ENCODE measurements around the gene PERM1. TPM values are rescaled to one million over a fixed set of nuclear protein-coding genes. Genes with fewer than 3 reads are reported as not detected.
"Not testable (repeated sequence)": the region's sequence is repeated elsewhere in the genome, so short reads cannot be mapped to it uniquely, and the experiment has no call there.

Gene PERM1
- total and polyA plus RNA-seq, 2 of the 13 experiments (the other 11 are each of a cell fraction or from before 2014, with no cell fraction given): 0.04 to 0.29 TPM

GRCh38 chr1:988061-988460 is 6.2 kb upstream of the PERM1 start:
- peaks cover 5 to 26% of the 10 kb centered on the region in 2 experiments for H3K27me3 ChIP-seq (ENCODE audit: control insufficient read depth in 1 of 2, insufficient read depth in 2 of 2, low read length in 2 of 2)
- POLR2A ChIA-PET; CTCF ChIA-PET (ENCODE audit: low intra/inter-chr PET ratio, low total read pairs); DNase-seq (ENCODE audit: low spot score); H3K4me2 ChIP-seq (ENCODE audit: low read depth, low read length); H3K4me3 ChIP-seq (replicated peaks in 1 of 3; ENCODE audit: insufficient read depth in 1 of 3, low read depth in 2 of 3, low read length in 3 of 3); H3K4me1 ChIP-seq (ENCODE audit: insufficient read depth, low read length); H4K20me1 ChIP-seq (ENCODE audit: insufficient read depth, low read length); BruUV-seq (replicated peaks); in situ Hi-C loops (cut with HindIII; ENCODE audit: extremely low pct_ligation_motif_present, low pct_unique_long_range_greater_than_20kb); H2AFZ ChIP-seq (ENCODE audit: low read length); H3K9ac ChIP-seq (ENCODE audit: insufficient read depth, low read depth, low read length); H3K79me2 ChIP-seq (ENCODE audit: insufficient read depth, low read length); H3K36me3 ChIP-seq (replicated peaks in 1 of 2; ENCODE audit: control insufficient read depth in 1 of 2, insufficient read depth in 2 of 2, low read length in 2 of 2); H3K27ac ChIP-seq (ENCODE audit: extremely low read length, insufficient read depth, low read length); FAIRE-seq; H3K9me3 ChIP-seq (ENCODE audit: low read length); ATAC-seq: not testable (repeated sequence)
- intact Hi-C loops (cut with micrococcal nuclease; ENCODE audit: unreplicated experiment): loop anchor here (5.0 kb wide), 1 partner anchor 824 kb away; no protein-coding TSS in a partner anchor
- 48% methylated on average over 5 of the region's 5 CpGs for WGBS (ENCODE audit: low lambda C conversion rate)

GRCh38 chr1:985126-985525 is 3.2 kb upstream of the PERM1 start:
- no peak for FAIRE-seq
- ATAC-seq: no peak
- no peak overlapping the region for H3K4me3 ChIP-seq (replicated peaks in 1 of 3; ENCODE audit: insufficient read depth in 1 of 3, low read depth in 2 of 3, low read length in 3 of 3)
- no peaks in the 10 kb centered on the region for H3K9me3 ChIP-seq (ENCODE audit: low read length)
- no peak for DNase-seq (ENCODE audit: low spot score)
- no peaks in the 10 kb centered on the region for H3K36me3 ChIP-seq (replicated peaks in 1 of 2; ENCODE audit: control insufficient read depth in 1 of 2, insufficient read depth in 2 of 2, low read length in 2 of 2)
- intact Hi-C loops (cut with micrococcal nuclease; ENCODE audit: unreplicated experiment) (loop anchor here (5.0 kb wide), 1 partner anchor 827 kb away; no protein-coding TSS in a partner anchor), in situ Hi-C loops (cut with HindIII; ENCODE audit: extremely low pct_ligation_motif_present, low pct_unique_long_range_greater_than_20kb) (no loop called here)
- peaks cover 21 to 55% of the 10 kb centered on the region in 2 experiments for H3K27me3 ChIP-seq (ENCODE audit: control insufficient read depth in 1 of 2, insufficient read depth in 2 of 2, low read length in 2 of 2)
- H3K4me1 ChIP-seq (ENCODE audit: insufficient read depth, low read length): peaks cover 39% of the 10 kb centered on the region
- ChIA-PET POLR2A (interaction anchor here (1.3 kb wide), 1 partner anchor 20 kb away, joined by 3 read pairs; no protein-coding TSS in a partner anchor), CTCF (ENCODE audit: low intra/inter-chr PET ratio, low total read pairs) (interaction anchor here (1.6 kb wide), 1 partner anchor 16 kb away, joined by 5 read pairs; no protein-coding TSS in a partner anchor)
- TF ChIP-seq NR2F6 (IDR thresholded peaks at IDR 0.05) (no peak), NR2F6 (CRISPR knock-in tag; IDR thresholded peaks at IDR 0.05) (no peak), CREB1 (IDR thresholded peaks at IDR 0.05) (no peak), CREB1 (CRISPR knock-in tag; IDR thresholded peaks at IDR 0.05) (no peak), ZSCAN30 (CRISPR knock-in tag; IDR thresholded peaks at IDR 0.05) (no peak), ZFP90 (CRISPR knock-in tag; IDR thresholded peaks at IDR 0.05; ENCODE audit: borderline replicate concordance) (no peak), KDM6A (CRISPR knock-in tag; IDR thresholded peaks at IDR 0.05; ENCODE audit: low read depth) (no peak), REPIN1 (CRISPR knock-in tag; IDR thresholded peaks at IDR 0.05; ENCODE audit: borderline replicate concordance, low read depth) (no peak), ZNF510 (CRISPR knock-in tag; IDR thresholded peaks at IDR 0.05; ENCODE audit: low read depth) (no peak), SMAD3 (CRISPR knock-in tag; IDR thresholded peaks at IDR 0.05) (no peak), SAFB2 (CRISPR knock-in tag; IDR thresholded peaks at IDR 0.05; ENCODE audit: borderline replicate concordance, low read depth) (no peak), TRIM24 (CRISPR knock-in tag; IDR thresholded peaks at IDR 0.05) (no peak), NFIC (IDR thresholded peaks at IDR 0.05; ENCODE audit: low read length) (no peak), BRF2 (CRISPR knock-in tag; IDR thresholded peaks at IDR 0.05) (no peak), RBFOX2 (IDR thresholded peaks at IDR 0.05; ENCODE audit: low read depth, low read length) (no peak), IKZF5 (CRISPR knock-in tag; IDR thresholded peaks at IDR 0.05) (no peak)
- no peak overlapping the region for H3K27ac ChIP-seq (ENCODE audit: extremely low read length, insufficient read depth, low read length)
- no peak overlapping the region for H3K9ac ChIP-seq (ENCODE audit: insufficient read depth, low read depth, low read length)
- WGBS (ENCODE audit: low lambda C conversion rate): 47% methylated on average over 13 of the region's 13 CpGs
- H3K79me2 ChIP-seq (ENCODE audit: insufficient read depth, low read length): no peaks in the 10 kb centered on the region
- no peaks in the 10 kb centered on the region for H4K20me1 ChIP-seq (ENCODE audit: insufficient read depth, low read length)
- BruUV-seq (replicated peaks): no TSS peak
- H3K4me2 ChIP-seq (ENCODE audit: low read depth, low read length): no peak overlapping the region
- H2AFZ ChIP-seq (ENCODE audit: low read length): no peak overlapping the region
